H9 (cell line): ENCODE data around the gene ZNF556. TPM values are rescaled to one million over a fixed set of nuclear protein-coding genes. Genes with fewer than 3 reads are reported as not detected.

Experiments
- DNase-seq: peaks from one replicate; pipeline ENCODE4 v3.0.0-alpha.2; 2017
- H2AFZ ChIP-seq: one replicate; pipeline ENCODE4 v1.6.1; 2013; ENCODE audit warnings: mild to moderate bottlenecking, low read length, control low read depth, moderate library complexity
- H2AK5ac ChIP-seq: 2 replicates; pipeline ENCODE4 v1.6.1; 2013; ENCODE audit warnings: low read length, control low read depth, mixed read lengths; ENCODE audit not compliant: insufficient read length
- H2BK120ac ChIP-seq: one replicate; pipeline ENCODE4 v1.6.1; 2013; ENCODE audit warnings: low read depth, mild to moderate bottlenecking, low read length, control low read depth, inconsistent platforms; ENCODE audit not compliant: poor library complexity, severe bottlenecking
- H2BK12ac ChIP-seq: 2 replicates; pipeline ENCODE4 v1.6.1; 2013; ENCODE audit warnings: low read length, control low read depth, mixed read lengths, low read depth; ENCODE audit not compliant: insufficient read length
- H2BK15ac ChIP-seq: 2 replicates; pipeline ENCODE4 v1.6.1; 2013; ENCODE audit warnings: low read depth, low read length, control low read depth
- H2BK20ac ChIP-seq: one replicate; pipeline ENCODE4 v1.6.1; 2013; ENCODE audit warnings: low read depth, mild to moderate bottlenecking, low read length, control low read depth, inconsistent platforms; ENCODE audit not compliant: poor library complexity, severe bottlenecking
- H2BK5ac ChIP-seq: 2 replicates; pipeline ENCODE4 v1.6.1; 2013; ENCODE audit warnings: low read length, control low read depth, mixed read lengths; ENCODE audit not compliant: insufficient read length
- H3K14ac ChIP-seq: 2 replicates; pipeline ENCODE4 v1.6.1; 2013; ENCODE audit warnings: low read length, control low read depth; ENCODE audit not compliant: insufficient read depth
- H3K18ac ChIP-seq: 2 replicates; pipeline ENCODE4 v1.6.1; 2013; ENCODE audit warnings: low read depth, mild to moderate bottlenecking, mixed read lengths, low read length, control low read depth; ENCODE audit not compliant: insufficient read length
- H3K23ac ChIP-seq: 2 replicates; pipeline ENCODE4 v1.6.1; 2013; ENCODE audit warnings: low read length, control low read depth, mixed read lengths, low read depth; ENCODE audit not compliant: insufficient read length
- H3K23me2 ChIP-seq: 2 replicates; pipeline ENCODE4 v1.6.1; 2013; ENCODE audit warnings: low read depth, mild to moderate bottlenecking, mixed read lengths, low read length, control low read depth; ENCODE audit not compliant: insufficient read length, poor library complexity, severe bottlenecking
- H3K27ac ChIP-seq: 2 replicates; pipeline ENCODE4 v1.5.1; 2013; ENCODE audit warnings: low read length, control low read depth, mixed read lengths, low read depth; ENCODE audit not compliant: insufficient read length
- H3K27me3 ChIP-seq: 2 replicates; pipeline ENCODE4 v1.6.1; 2013; ENCODE audit warnings: low read length, control low read depth, inconsistent platforms; ENCODE audit not compliant: insufficient read depth
- H3K4ac ChIP-seq: 2 replicates; pipeline ENCODE4 v1.6.1; 2013; ENCODE audit warnings: low read depth, mild to moderate bottlenecking, control low read depth, inconsistent platforms, low read length, moderate library complexity
- H3K4me1 ChIP-seq: 2 replicates; pipeline ENCODE4 v1.6.1; 2013; ENCODE audit warnings: low read length, control low read depth, inconsistent platforms; ENCODE audit not compliant: insufficient read depth
- H3K4me2 ChIP-seq: 2 replicates; pipeline ENCODE4 v1.6.1; 2013; ENCODE audit warnings: low read length, control low read depth, mixed read lengths; ENCODE audit not compliant: insufficient read length, insufficient read depth
- H3K56ac ChIP-seq: 2 replicates; pipeline ENCODE4 v1.6.1; 2013; ENCODE audit warnings: low read depth, mild to moderate bottlenecking, mixed read lengths, low read length, control low read depth; ENCODE audit not compliant: insufficient read length
- H3K79me1 ChIP-seq: 2 replicates; pipeline ENCODE4 v1.6.1; 2013; ENCODE audit warnings: low read depth, mild to moderate bottlenecking, moderate library complexity, low read length, control low read depth, inconsistent platforms; ENCODE audit not compliant: insufficient read depth, poor library complexity, severe bottlenecking
- H3K79me2 ChIP-seq: 2 replicates; pipeline ENCODE4 v1.6.1; 2013; ENCODE audit warnings: low read length, control low read depth, inconsistent platforms; ENCODE audit not compliant: insufficient read depth
- H3K9ac ChIP-seq: 2 replicates; pipeline ENCODE4 v1.6.1; 2013; ENCODE audit warnings: low read length, control low read depth, mixed read lengths; ENCODE audit not compliant: insufficient read length; ENCODE audit errors: extremely low read depth
- H3K9me3 ChIP-seq: one replicate; pipeline ENCODE4 v1.6.1; 2013; ENCODE audit warnings: low read depth, low read length, inconsistent platforms; ENCODE audit not compliant: control insufficient read depth
- H3T11ph ChIP-seq: one replicate; pipeline ENCODE4 v1.6.1; 2013; ENCODE audit warnings: mild to moderate bottlenecking, low read length, control low read depth, inconsistent platforms
- H4K20me1 ChIP-seq: one replicate; pipeline ENCODE4 v1.6.1; 2013; ENCODE audit not compliant: control insufficient read depth, insufficient read length, insufficient read depth
- H4K5ac ChIP-seq: 2 replicates; pipeline ENCODE4 v1.6.1; 2013; ENCODE audit warnings: low read depth, mild to moderate bottlenecking, mixed read lengths, low read length, control low read depth; ENCODE audit not compliant: insufficient read length
- H4K8ac ChIP-seq: replicated peaks from 2 replicates; pipeline ENCODE4 v1.6.1; 2013; ENCODE audit warnings: low read length, control low read depth, mixed read lengths, low read depth; ENCODE audit not compliant: insufficient read length
- H4K91ac ChIP-seq: 2 replicates; pipeline ENCODE4 v1.6.1; 2013; ENCODE audit warnings: low read depth, mild to moderate bottlenecking, moderate library complexity, mixed read lengths, low read length, control low read depth; ENCODE audit not compliant: insufficient read length
- H3K27ac Mint-ChIP-seq, 3 experiments: 2 replicates in 2 of 3; 3 replicates in 1 of 3; pipeline ENCODE4 v1.8.0; 2020 to 2021; ENCODE audit warnings: mixed read lengths in 3 of 3, mild to moderate bottlenecking in 1 of 3, moderate library complexity in 1 of 3
- H3K27me3 Mint-ChIP-seq: 2 replicates; pipeline ENCODE4 v1.8.0; 2021; ENCODE audit warnings: low read depth, mild to moderate bottlenecking, moderate library complexity, mixed read lengths
- H3K36me3 Mint-ChIP-seq, 3 experiments: 2 replicates in 2 of 3; 3 replicates in 1 of 3; pipeline ENCODE4 v1.8.0; 2020 to 2021; ENCODE audit warnings: low read depth in 3 of 3, mixed read lengths in 3 of 3; ENCODE audit not compliant: insufficient read depth in 1 of 3
- H3K4me1 Mint-ChIP-seq, 2 experiments: 2 replicates each; pipeline ENCODE4 v1.8.0; 2020; ENCODE audit warnings: mixed read lengths in 2 of 2
- H3K4me3 Mint-ChIP-seq, 2 experiments: 2 replicates in 1 of 2; 3 replicates in 1 of 2; pipeline ENCODE4 v1.8.0; 2020 to 2021; ENCODE audit warnings: mild to moderate bottlenecking in 2 of 2, mixed read lengths in 2 of 2, moderate library complexity in 1 of 2
- H3K9me3 Mint-ChIP-seq, 2 experiments: 2 replicates in 1 of 2; 3 replicates in 1 of 2; pipeline ENCODE4 v1.8.0; 2020; ENCODE audit warnings: mild to moderate bottlenecking in 2 of 2, mixed read lengths in 2 of 2, moderate library complexity in 1 of 2
- WGBS: extraction: QIAGEN DNeasy Blood & Tissue Kit; methylation state at CpG from one replicate; pipeline ENCODE4 v1.1.7; 2013; ENCODE audit warnings: missing lambda C conversion rate, low lambda C conversion rate, mixed read lengths; ENCODE audit not compliant: insufficient read length; ENCODE audit errors: extremely low coverage; 5-methylcytosine and 5-hydroxymethylcytosine counted together
- total RNA-seq: library from RNA; stranded (reverse); gene quantifications from 2 replicates; pipeline ENCODE4 v1.2.1, GENCODE V29; 2021
- TF ChIP-seq, protein P1 (sequence below): fragments of 200-600 bp; sonication (generic); conservative IDR thresholded peaks from 3 replicates; pipeline ENCODE4 v1.8.0; 2021; ENCODE audit warnings: antibody characterized with exemption, mild to moderate bottlenecking

ZNF556 gene
- total RNA-seq, 1 experiment from 2014 or later: not detected

- H4K5ac ChIP-seq: no peak overlapping the region
- no peak overlapping the region for H3K14ac ChIP-seq
Observed at GRCh38 chr19:2852598-2852997, 14.5 kb upstream of the ZNF556 start.

More at GRCh38 chr19:2852598-2852997, 14.5 kb upstream of the ZNF556 start:
- Histone ChIP-seq H2BK120ac (no peak overlapping the region), H4K91ac (no peak overlapping the region), H3K4ac (no peak overlapping the region), H3K27ac (no peak overlapping the region), H3K4me2 (no peak overlapping the region), H3K9me3 (peaks cover 65% of the 10 kb centered on the region), H4K8ac (no peak overlapping the region), H2AFZ (no peak overlapping the region), H3K23me2 (no peaks in the 10 kb centered on the region), H3K56ac (no peak overlapping the region), H2AK5ac (no peak overlapping the region), H3K27me3 (no peaks in the 10 kb centered on the region), H4K20me1 (no peaks in the 10 kb centered on the region), H2BK15ac (no peak overlapping the region), H3K9ac (no peak overlapping the region), H2BK20ac (no peak overlapping the region), H3K18ac (no peak overlapping the region), H2BK12ac (no peak overlapping the region), H3K79me2 (no peaks in the 10 kb centered on the region), H3K23ac (no peak overlapping the region), H3K4me1 (no peaks in the 10 kb centered on the region), H3K79me1 (no peaks in the 10 kb centered on the region), H2BK5ac (no peak overlapping the region), H3T11ph (no peak overlapping the region)
- WGBS: no CpG with 5 or more reads among the region's 10 CpGs
- Mint-ChIP-seq H3K4me3 (no peak overlapping the region), H3K27ac (no peak overlapping the region), H3K4me1 (no peaks in the 10 kb centered on the region), H3K9me3 (peaks cover 83 to 86% of the 10 kb centered on the region in 2 experiments), H3K27me3 (0 out of 2 replicates have a peak, but pooled peaks cover 1% of the 10 kb centered on the region), H3K36me3 (peaks cover 72 to 78% (median 76%) of the 10 kb centered on the region in 3 experiments)
- TF ChIP-seq, protein P1, sequence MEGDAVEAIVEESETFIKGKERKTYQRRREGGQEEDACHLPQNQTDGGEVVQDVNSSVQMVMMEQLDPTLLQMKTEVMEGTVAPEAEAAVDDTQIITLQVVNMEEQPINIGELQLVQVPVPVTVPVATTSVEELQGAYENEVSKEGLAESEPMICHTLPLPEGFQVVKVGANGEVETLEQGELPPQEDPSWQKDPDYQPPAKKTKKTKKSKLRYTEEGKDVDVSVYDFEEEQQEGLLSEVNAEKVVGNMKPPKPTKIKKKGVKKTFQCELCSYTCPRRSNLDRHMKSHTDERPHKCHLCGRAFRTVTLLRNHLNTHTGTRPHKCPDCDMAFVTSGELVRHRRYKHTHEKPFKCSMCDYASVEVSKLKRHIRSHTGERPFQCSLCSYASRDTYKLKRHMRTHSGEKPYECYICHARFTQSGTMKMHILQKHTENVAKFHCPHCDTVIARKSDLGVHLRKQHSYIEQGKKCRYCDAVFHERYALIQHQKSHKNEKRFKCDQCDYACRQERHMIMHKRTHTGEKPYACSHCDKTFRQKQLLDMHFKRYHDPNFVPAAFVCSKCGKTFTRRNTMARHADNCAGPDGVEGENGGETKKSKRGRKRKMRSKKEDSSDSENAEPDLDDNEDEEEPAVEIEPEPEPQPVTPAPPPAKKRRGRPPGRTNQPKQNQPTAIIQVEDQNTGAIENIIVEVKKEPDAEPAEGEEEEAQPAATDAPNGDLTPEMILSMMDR: no peak
- DNase-seq: no peak
